Endodermal cell (in vitro differentiated cells): ENCODE results near the gene ANO6. TPM values are rescaled to one million over a fixed set of nuclear protein-coding genes. Genes with fewer than 3 reads are reported as not detected.
A peak's percentile ranks its signal among the peaks of the same experiment; 100 is the strongest.
"Not testable (repeated sequence)": the region's sequence is repeated elsewhere in the genome, so short reads cannot be mapped to it uniquely, and the experiment has no call there.

Source experiments
- DNase-seq: peaks from one replicate; pipeline ENCODE4 v3.0.0-alpha.2; 2017
- H3K27ac ChIP-seq: 2 replicates; pipeline ENCODE4 v1.5.1; 2013; ENCODE audit warnings: mild to moderate bottlenecking, low read depth, low read length, moderate library complexity
- H3K27me3 ChIP-seq: 2 replicates; pipeline ENCODE4 v1.6.1; 2013; ENCODE audit warnings: mild to moderate bottlenecking, low read length, moderate library complexity; ENCODE audit not compliant: insufficient read depth, control insufficient read depth, poor library complexity, severe bottlenecking
- H3K36me3 ChIP-seq: 2 replicates; pipeline ENCODE4 v1.7.0; 2013; ENCODE audit warnings: mild to moderate bottlenecking, low read length, moderate library complexity; ENCODE audit not compliant: control insufficient read depth, insufficient read depth
- H3K4me1 ChIP-seq: one replicate; pipeline ENCODE4 v1.7.0; 2013; ENCODE audit warnings: low read length; ENCODE audit not compliant: control insufficient read depth, insufficient read depth
- H3K4me3 ChIP-seq: 2 replicates; pipeline ENCODE4 v1.5.1; 2013; ENCODE audit warnings: mild to moderate bottlenecking, low read length, moderate library complexity
- H3K9ac ChIP-seq: 2 replicates; pipeline ENCODE4 v1.6.1; 2013; ENCODE audit warnings: mild to moderate bottlenecking, low read length, moderate library complexity; ENCODE audit not compliant: poor library complexity, severe bottlenecking; ENCODE audit errors: extremely low read depth
- H3K9me3 ChIP-seq: 2 replicates; pipeline ENCODE4 v1.6.1; 2013; ENCODE audit warnings: mild to moderate bottlenecking, low read length, moderate library complexity; ENCODE audit not compliant: control insufficient read depth
- H3K27ac Mint-ChIP-seq: 2 replicates; pipeline ENCODE4 v1.8.0; 2020; ENCODE audit warnings: mixed read lengths
- H3K27me3 Mint-ChIP-seq: 2 replicates; pipeline ENCODE4 v1.8.0; 2021; ENCODE audit warnings: mild to moderate bottlenecking, mixed read lengths; ENCODE audit not compliant: insufficient read depth
- H3K36me3 Mint-ChIP-seq: 2 replicates; pipeline ENCODE4 v1.8.0; 2020; ENCODE audit warnings: low read depth, mixed read lengths
- H3K4me1 Mint-ChIP-seq: 2 replicates; pipeline ENCODE4 v1.8.0; 2020; ENCODE audit warnings: mixed read lengths
- H3K4me3 Mint-ChIP-seq: 2 replicates; pipeline ENCODE4 v1.8.0; 2020; ENCODE audit warnings: mild to moderate bottlenecking, moderate library complexity, mixed read lengths
- H3K9me3 Mint-ChIP-seq: 2 replicates; pipeline ENCODE4 v1.8.0; 2020; ENCODE audit warnings: mild to moderate bottlenecking, mixed read lengths
- WGBS, 2 experiments: methylation state at CpG; one replicate each; pipeline versions ENCODE4 v1.1.5 to v1.1.7; 2013; ENCODE audit warnings: missing lambda C conversion rate in 2 of 2, mixed read lengths in 1 of 2; ENCODE audit not compliant: insufficient coverage in 1 of 2, insufficient read length in 1 of 2; 5-methylcytosine and 5-hydroxymethylcytosine counted together
- total RNA-seq, 2 donors: library from RNA; stranded (reverse); fragmentation: NEBNext Ultra II Directional in 1 of 2; extraction: Animal tissue kit (Norgen Biotek cat#: 25700) in 1 of 2; gene quantifications; 2 replicates in 1 of 2; 3 replicates in 1 of 2; pipeline ENCODE4 v1.2.1, GENCODE V29; 2021
- TF ChIP-seq, protein P1 (sequence below): fragments of 200-600 bp; sonication (generic); conservative IDR thresholded peaks from 2 replicates; pipeline ENCODE4 v1.5.0; 2021; ENCODE audit warnings: antibody characterized with exemption, mild to moderate bottlenecking

ANO6 gene
- total RNA-seq, 2 donors from 2014 or later: 53.5 to 55.2 TPM

DNA sequence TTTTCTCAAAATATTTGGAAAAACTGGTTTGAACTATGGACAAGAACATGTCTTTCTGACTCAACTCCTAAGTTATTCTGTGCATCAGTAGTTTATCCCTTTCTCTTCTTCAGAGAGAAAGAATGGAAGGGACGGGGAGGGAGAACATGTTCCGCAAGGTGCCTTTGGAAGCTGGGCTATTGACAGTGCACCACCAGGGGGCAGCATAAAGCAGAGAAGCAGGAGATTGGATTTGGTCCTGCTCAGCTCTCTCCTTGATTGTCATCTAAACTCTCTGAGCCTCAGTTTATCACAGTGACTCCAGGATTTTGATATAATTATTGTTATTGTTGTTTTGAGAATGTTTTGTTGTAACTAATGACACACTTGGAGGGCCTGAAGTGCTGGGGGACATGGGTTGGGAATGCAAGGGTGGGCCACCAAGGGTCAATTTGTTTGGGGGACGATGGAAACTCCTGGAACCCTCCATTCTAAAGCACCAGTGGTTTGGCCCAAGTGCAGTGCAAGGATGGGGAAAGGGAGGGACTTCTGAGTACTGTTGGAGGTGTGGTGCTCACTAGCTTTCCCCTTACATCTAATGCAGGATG is 45.3 kb upstream of the ANO6 start:
- Histone ChIP-seq H3K36me3 (peaks cover 8% of the 10 kb centered on the region), H3K9ac (no peak overlapping the region), H3K4me3 (no peak overlapping the region), H3K27ac (no peak overlapping the region), H3K9me3 (peaks cover 13% of the 10 kb centered on the region), H3K4me1 (no peaks in the 10 kb centered on the region), H3K27me3 (peaks cover 7% of the 10 kb centered on the region)
- Mint-ChIP-seq H3K9me3 (peaks cover 11% of the 10 kb centered on the region), H3K27ac (no peak overlapping the region), H3K4me1 (no peaks in the 10 kb centered on the region), H3K4me3 (no peak overlapping the region), H3K36me3 (peaks cover 18% of the 10 kb centered on the region), H3K27me3 (peaks cover 5% of the 10 kb centered on the region)
- DNase-seq: peak; percentile 96
- TF ChIP-seq, protein P1, sequence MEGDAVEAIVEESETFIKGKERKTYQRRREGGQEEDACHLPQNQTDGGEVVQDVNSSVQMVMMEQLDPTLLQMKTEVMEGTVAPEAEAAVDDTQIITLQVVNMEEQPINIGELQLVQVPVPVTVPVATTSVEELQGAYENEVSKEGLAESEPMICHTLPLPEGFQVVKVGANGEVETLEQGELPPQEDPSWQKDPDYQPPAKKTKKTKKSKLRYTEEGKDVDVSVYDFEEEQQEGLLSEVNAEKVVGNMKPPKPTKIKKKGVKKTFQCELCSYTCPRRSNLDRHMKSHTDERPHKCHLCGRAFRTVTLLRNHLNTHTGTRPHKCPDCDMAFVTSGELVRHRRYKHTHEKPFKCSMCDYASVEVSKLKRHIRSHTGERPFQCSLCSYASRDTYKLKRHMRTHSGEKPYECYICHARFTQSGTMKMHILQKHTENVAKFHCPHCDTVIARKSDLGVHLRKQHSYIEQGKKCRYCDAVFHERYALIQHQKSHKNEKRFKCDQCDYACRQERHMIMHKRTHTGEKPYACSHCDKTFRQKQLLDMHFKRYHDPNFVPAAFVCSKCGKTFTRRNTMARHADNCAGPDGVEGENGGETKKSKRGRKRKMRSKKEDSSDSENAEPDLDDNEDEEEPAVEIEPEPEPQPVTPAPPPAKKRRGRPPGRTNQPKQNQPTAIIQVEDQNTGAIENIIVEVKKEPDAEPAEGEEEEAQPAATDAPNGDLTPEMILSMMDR: peak; percentile 95
- 0 to 73% methylated on average over 1 to 3 of the region's 3 CpGs for WGBS, 2 experiments

DNA sequence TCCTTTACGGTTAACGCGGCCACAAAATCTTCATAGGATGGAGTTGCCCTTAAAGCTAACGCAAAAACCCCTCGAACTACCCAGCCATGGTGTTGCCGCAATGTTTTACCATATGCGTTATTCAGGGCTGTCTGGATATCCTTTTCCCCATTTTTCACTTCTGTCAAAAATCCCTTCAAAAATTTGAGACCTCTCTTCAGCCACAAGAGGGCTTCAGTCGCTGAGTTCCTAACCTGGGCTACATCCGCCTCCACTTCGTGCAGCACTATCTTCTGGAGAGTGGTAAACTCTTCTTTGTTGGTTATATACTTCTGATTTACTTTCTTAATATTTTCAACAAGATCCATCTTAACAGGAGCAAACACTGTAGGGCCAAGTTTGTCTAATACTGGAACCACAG is 42.6 kb upstream of the ANO6 start:
- DNase-seq, H3K4me3 Mint-ChIP-seq, H3K27me3 Mint-ChIP-seq, H3K36me3 ChIP-seq, H3K9ac ChIP-seq, H3K27me3 ChIP-seq, H3K4me3 ChIP-seq, H3K27ac Mint-ChIP-seq, H3K4me1 ChIP-seq, H3K27ac ChIP-seq, H3K4me1 Mint-ChIP-seq: not testable (repeated sequence)
- peaks cover 39% of the 10 kb centered on the region for H3K9me3 Mint-ChIP-seq
- TF ChIP-seq, protein P1: peak; percentile 78
- WGBS, 2 experiments: 79 to 93% methylated on average over 7 to 8 of the region's 10 CpGs
- peaks cover 40% of the 10 kb centered on the region for H3K9me3 ChIP-seq
- H3K36me3 Mint-ChIP-seq: peaks cover 44% of the 10 kb centered on the region

DNA sequence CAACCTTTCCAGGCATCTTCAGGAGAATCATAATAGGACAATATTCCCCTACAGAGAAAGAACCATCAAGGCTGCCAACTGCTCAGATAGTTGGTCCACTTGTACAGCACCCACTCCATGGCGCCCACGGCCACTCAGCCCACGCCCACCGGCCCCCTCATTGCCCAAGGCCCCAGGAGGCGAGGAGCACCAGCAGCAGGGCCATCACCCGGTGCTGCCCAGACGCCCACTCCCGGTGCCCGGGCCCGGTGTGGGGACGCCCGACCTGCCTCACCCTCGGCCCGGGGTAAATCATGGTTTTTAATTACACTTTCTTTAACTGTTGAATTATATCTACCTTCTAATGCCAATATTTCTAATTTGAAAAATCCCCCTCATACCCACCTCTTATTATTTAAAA is 41.3 kb upstream of the ANO6 start:
- Mint-ChIP-seq H3K4me1 (no peaks in the 10 kb centered on the region), H3K36me3 (peaks cover 51% of the 10 kb centered on the region), H3K9me3 (peaks cover 50% of the 10 kb centered on the region), H3K27ac (no peak overlapping the region), H3K4me3 (no peak overlapping the region), H3K27me3 (no peaks in the 10 kb centered on the region)
- H3K4me3 ChIP-seq: no peak overlapping the region
- no peak overlapping the region for H3K9ac ChIP-seq
- no peaks in the 10 kb centered on the region for H3K27me3 ChIP-seq
- WGBS, 2 experiments: 94 to 97% methylated on average over 7 to 14 of the region's 14 CpGs
- peaks cover 52% of the 10 kb centered on the region for H3K9me3 ChIP-seq
- no peak for DNase-seq
- H3K4me1 ChIP-seq: no peaks in the 10 kb centered on the region
- no peak overlapping the region for H3K27ac ChIP-seq
- H3K36me3 ChIP-seq: peaks cover 8% of the 10 kb centered on the region
- TF ChIP-seq, protein P1: no peak
